Endothelial cell of umbilical vein (primary cell): ENCODE results near the gene MTHFR. TPM values are rescaled to one million over a fixed set of nuclear protein-coding genes. Genes with fewer than 3 reads are reported as not detected.

Source experiments
- BruUV-seq: library from RNA; stranded (reverse); fragments of 400-500 nt; replicated peaks from 2 replicates; lab custom pipeline; 2021; lab: Mats Ljungman, UMichigan
- CTCF ChIA-PET: fragments of 300-600, 350-600 bp; sonication (Branson Sonifier 250); formaldehyde crosslinking; loops from one replicate; lab custom pipeline; 2021; ENCODE audit warnings: antibody characterized with exemption, inconsistent platforms; lab: Charles Lee
- POLR2A ChIA-PET: fragments of 300-600, 350-600 bp; sonication (Branson Sonifier 250); formaldehyde crosslinking; loops from one replicate; lab custom pipeline; 2021; ENCODE audit warnings: antibody characterized with exemption, inconsistent platforms; lab: Charles Lee
- DNase-seq: peaks from one replicate; pipeline ENCODE4 v3.0.0-alpha.2; 2011; ENCODE audit warnings: low read depth, low spot score
- FAIRE-seq: peaks from 2 replicates; lab custom pipeline; 2011; peaks lifted over from hg19 to GRCh38; lab: Jason Lieb, UNC
- H2AFZ ChIP-seq: 2 replicates; pipeline ENCODE4 v1.6.0; 2012; ENCODE audit warnings: low read depth, low read length, control low read depth, inconsistent platforms
- H3K27ac ChIP-seq: 2 replicates; pipeline ENCODE4 v1.5.1; 2011; ENCODE audit warnings: low read depth, mild to moderate bottlenecking, control low read depth, low read length, moderate library complexity; ENCODE audit not compliant: insufficient read depth
- H3K27me3 ChIP-seq, 2 experiments: 2 replicates each; pipeline versions ENCODE4 v1.6.0 to v1.6.1; 2011; ENCODE audit warnings: low read length in 2 of 2, mixed read lengths in 1 of 2; ENCODE audit not compliant: control insufficient read depth in 2 of 2, insufficient read depth in 2 of 2
- H3K36me3 ChIP-seq, 2 experiments: 2 replicates in 1 of 2; 3 replicates in 1 of 2; pipeline ENCODE4 v1.5.1; 2011; ENCODE audit warnings: low read length in 2 of 2, mild to moderate bottlenecking in 1 of 2, moderate library complexity in 1 of 2; ENCODE audit not compliant: control insufficient read depth in 2 of 2, insufficient read depth in 2 of 2; ENCODE audit errors: extremely low read depth in 1 of 2
- H3K4me1 ChIP-seq: 3 replicates; pipeline ENCODE4 v1.5.1; 2011; ENCODE audit warnings: mild to moderate bottlenecking, low read length; ENCODE audit not compliant: control insufficient read depth, insufficient read depth; ENCODE audit errors: extremely low read depth
- H3K4me2 ChIP-seq: 2 replicates; pipeline ENCODE4 v1.6.1; 2011; ENCODE audit warnings: low read length, control low read depth, mixed read lengths; ENCODE audit not compliant: insufficient read depth
- H3K4me3 ChIP-seq, 3 experiments: fragments of 200-600 bp in 1 of 3; sonication (generic), shearing (Covaris generic) in 1 of 3; replicated peaks in 1 of 3; 2 replicates each; pipeline ENCODE4 v1.5.1; 2011 to 2016; ENCODE audit warnings: control low read depth in 3 of 3, low read length in 3 of 3, mild to moderate bottlenecking in 2 of 3, inconsistent platforms in 1 of 3, low read depth in 1 of 3, moderate library complexity in 1 of 3; ENCODE audit not compliant: insufficient read depth in 1 of 3
- H3K79me2 ChIP-seq: 2 replicates; pipeline ENCODE4 v1.6.0; 2012; ENCODE audit warnings: low read length, inconsistent platforms; ENCODE audit not compliant: control insufficient read depth, insufficient read depth
- H3K9ac ChIP-seq: replicated peaks from 2 replicates; pipeline ENCODE3; 2011; ENCODE audit warnings: low read length, control low read depth; ENCODE audit not compliant: insufficient read depth; ENCODE audit errors: extremely low read depth
- H3K9me1 ChIP-seq: replicated peaks from 3 replicates; pipeline ENCODE4 v1.6.0; 2011; ENCODE audit warnings: mild to moderate bottlenecking, low read length; ENCODE audit not compliant: control insufficient read depth, insufficient read depth; ENCODE audit errors: extremely low read depth
- H3K9me3 ChIP-seq: replicated peaks from 2 replicates; pipeline ENCODE4 v1.5.1; 2012; ENCODE audit warnings: low read length, inconsistent platforms; ENCODE audit not compliant: control insufficient read depth, insufficient read depth
- H4K20me1 ChIP-seq: replicated peaks from 2 replicates; pipeline ENCODE3; 2011; ENCODE audit warnings: mild to moderate bottlenecking, low read length; ENCODE audit not compliant: control insufficient read depth, insufficient read depth; ENCODE audit errors: extremely low read depth
- EZH2 ChIP-seq: IDR thresholded peaks from 2 replicates; pipeline ENCODE4 v1.6.1; 2012; ENCODE audit warnings: borderline replicate concordance, low read depth, mild to moderate bottlenecking, moderate library complexity, low read length, inconsistent platforms; ENCODE audit not compliant: severe bottlenecking
- FOS ChIP-seq: IDR thresholded peaks from 2 replicates; pipeline ENCODE4 v1.6.1; 2011; ENCODE audit warnings: mild to moderate bottlenecking, low read length, moderate library complexity, borderline replicate concordance; ENCODE audit not compliant: insufficient read depth
- GATA2 ChIP-seq: IDR thresholded peaks from 2 replicates; pipeline ENCODE4 v1.7.0; 2011; ENCODE audit warnings: low read depth, mild to moderate bottlenecking, moderate library complexity, mixed read lengths, low read length; ENCODE audit not compliant: insufficient read length, insufficient read depth
- JUN ChIP-seq: IDR thresholded peaks from 2 replicates; pipeline ENCODE4 v1.6.1; 2011; ENCODE audit warnings: borderline replicate concordance, low read depth; ENCODE audit not compliant: insufficient read length, insufficient read depth
- MAX ChIP-seq: IDR thresholded peaks from 2 replicates; pipeline ENCODE4 v1.6.1; 2011; ENCODE audit not compliant: insufficient read depth, insufficient read length
- MYC ChIP-seq: IDR thresholded peaks from one replicate; pipeline ENCODE4 v1.6.1; 2011; ENCODE audit warnings: mild to moderate bottlenecking, low read depth, low read length
- POLR2A ChIP-seq: IDR thresholded peaks from 2 replicates; pipeline ENCODE4 v1.6.1; 2012; ENCODE audit warnings: low read depth, mild to moderate bottlenecking, control low read depth, low read length
- POLR2AphosphoS5 ChIP-seq: IDR thresholded peaks from 2 replicates; pipeline ENCODE4 v1.6.1; 2012; ENCODE audit warnings: low read depth, mild to moderate bottlenecking, control low read depth, low read length, moderate library complexity; ENCODE audit not compliant: insufficient read depth
- dilution Hi-C: fragments of 300-500 bp; cut with MboI; formaldehyde crosslinking; loops from one replicate; pipeline ENCODE4 v1.15.0; 2019; ENCODE audit warnings: low sequenced_read_pairs; ENCODE audit not compliant: extremely low pct_ligation_motif_present
- intact Hi-C: fragments of 100-400 bp; cut with micrococcal nuclease; formaldehyde crosslinking; loops from one replicate; pipeline ENCODE4 v1.10.0; 2022
- polyA plus RNA-seq, 4 experiments: library from polyadenylated mRNA; depleted of rRNA in 3 of 4; stranded (reverse) in 3 of 4; unstranded in 1 of 4; fragments of >200 nt; gene quantifications; 2 replicates each; pipeline versions ENCODE4 v1.2.1 to v1.2.3, GENCODE V29; 2011 to 2012; ENCODE audit warnings: missing spikeins in 1 of 4
- total RNA-seq: library from RNA; stranded (reverse); gene quantifications from 2 replicates; pipeline ENCODE4 v1.2.3, GENCODE V29; 2021
- TF ChIP-seq, protein P1 (sequence below), 2 donors: IDR thresholded peaks; 1 replicate in 1 of 2; 2 replicates in 1 of 2; pipeline ENCODE4 v1.5.1; 2011; ENCODE audit warnings: low read length in 2 of 2, mild to moderate bottlenecking in 2 of 2, moderate library complexity in 2 of 2, control low read depth in 1 of 2, inconsistent platforms in 1 of 2, low read depth in 1 of 2; ENCODE audit not compliant: insufficient read depth in 1 of 2; ENCODE audit errors: extremely low read depth in 1 of 2

MTHFR gene
- total and polyA plus RNA-seq, 2 donors (not counting 3 experiments of a cell fraction or from before 2014, with no cell fraction given) = 13.8 to 25.3 TPM

DNA sequence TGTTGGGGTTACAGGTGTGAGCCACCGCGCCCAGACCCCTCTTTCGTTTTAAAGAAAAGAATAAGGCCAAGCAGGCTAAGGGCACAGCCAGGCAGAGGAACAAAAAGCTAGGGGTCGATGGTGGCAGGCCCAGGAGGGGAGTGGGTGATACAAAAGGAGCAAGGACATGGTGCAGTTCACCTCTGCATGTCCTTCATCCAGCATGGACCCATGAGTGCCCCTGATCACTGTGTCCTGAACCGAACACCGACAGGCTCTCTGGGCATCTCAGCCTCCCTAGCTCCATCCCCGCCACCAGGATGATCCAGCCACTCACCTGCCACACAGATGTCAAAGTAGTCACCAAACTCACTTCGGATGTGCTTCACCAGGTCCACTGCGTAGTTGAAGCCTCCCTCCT is 5.9 kb downstream of the MTHFR start:
- Histone ChIP-seq H3K4me2 (no peak overlapping the region), H3K4me3 (no peak overlapping the region), H4K20me1 (no peaks in the 10 kb centered on the region), H3K36me3 (peaks cover 2 to 23% of the 10 kb centered on the region in 2 experiments), H3K9ac (no peak overlapping the region), H3K9me1 (no peaks in the 10 kb centered on the region), H3K79me2 (peaks cover 3% of the 10 kb centered on the region), H2AFZ (no peak overlapping the region), H3K4me1 (peaks cover 51% of the 10 kb centered on the region), H3K27me3 (no peaks in the 10 kb centered on the region), H3K27ac (no peak overlapping the region), H3K9me3 (no peaks in the 10 kb centered on the region)
- dilution Hi-C loops (no loop called here), intact Hi-C loops (loop anchor here (10.0 kb wide), 1 partner anchor 525 kb away; the partner anchor contains the start of gene UBIAD1)
- ChIA-PET POLR2A (no interaction called here), CTCF (no interaction called here)
- no peak for FAIRE-seq
- TF ChIP-seq POLR2AphosphoS5 = no peak
- TF ChIP-seq MYC = no peak
- TF ChIP-seq, protein P1, sequence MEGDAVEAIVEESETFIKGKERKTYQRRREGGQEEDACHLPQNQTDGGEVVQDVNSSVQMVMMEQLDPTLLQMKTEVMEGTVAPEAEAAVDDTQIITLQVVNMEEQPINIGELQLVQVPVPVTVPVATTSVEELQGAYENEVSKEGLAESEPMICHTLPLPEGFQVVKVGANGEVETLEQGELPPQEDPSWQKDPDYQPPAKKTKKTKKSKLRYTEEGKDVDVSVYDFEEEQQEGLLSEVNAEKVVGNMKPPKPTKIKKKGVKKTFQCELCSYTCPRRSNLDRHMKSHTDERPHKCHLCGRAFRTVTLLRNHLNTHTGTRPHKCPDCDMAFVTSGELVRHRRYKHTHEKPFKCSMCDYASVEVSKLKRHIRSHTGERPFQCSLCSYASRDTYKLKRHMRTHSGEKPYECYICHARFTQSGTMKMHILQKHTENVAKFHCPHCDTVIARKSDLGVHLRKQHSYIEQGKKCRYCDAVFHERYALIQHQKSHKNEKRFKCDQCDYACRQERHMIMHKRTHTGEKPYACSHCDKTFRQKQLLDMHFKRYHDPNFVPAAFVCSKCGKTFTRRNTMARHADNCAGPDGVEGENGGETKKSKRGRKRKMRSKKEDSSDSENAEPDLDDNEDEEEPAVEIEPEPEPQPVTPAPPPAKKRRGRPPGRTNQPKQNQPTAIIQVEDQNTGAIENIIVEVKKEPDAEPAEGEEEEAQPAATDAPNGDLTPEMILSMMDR (IDR thresholded peaks at IDR 0.05; ENCODE audit: extremely low read depth in 1 of 2, insufficient read depth in 1 of 2, low read depth in 1 of 2, low read length in 2 of 2) = no peak
- no peak for TF ChIP-seq GATA2
- TF ChIP-seq POLR2A = no peak
- no peak for TF ChIP-seq MAX
- no peak for TF ChIP-seq FOS
- TF ChIP-seq EZH2 = no peak
- no peak for TF ChIP-seq JUN
- no peak for DNase-seq
- no TSS peak for BruUV-seq
